HK-2 (cell line): Measurements from ENCODE around the gene SOAT2.

Source experiments
- DNase-seq: peaks from one replicate; pipeline ENCODE4 v3.0.0-alpha.2; 2018; ENCODE audit not compliant: unreplicated experiment

The SOAT2 gene

GRCh38 chr12:53102883-53103807 lies at the start of gene SOAT2:
Gene SOAT2 (plus strand): TSS chr12:53103486. CDS start chr12:53103578, 92 bp downstream.
- DNase-seq, result no peak

GRCh38 chr12:53054112-53054878 lies 49.0 kb upstream of the SOAT2 start:
- DNase-seq, result peak; percentile 95

- DNase-seq, result no peak
Observed at GRCh38 chr12:53055471-53056266, 47.6 kb upstream of the SOAT2 start.

- DNase-seq, result no peak
Observed at GRCh38 chr12:53056296-53056695, 47.0 kb upstream of the SOAT2 start.

- DNase-seq, result no peak
Observed at GRCh38 chr12:53056901-53057300, 46.4 kb upstream of the SOAT2 start.

GRCh38 chr12:53057816-53058500 lies 45.3 kb upstream of the SOAT2 start:
- no peak for DNase-seq

- DNase-seq, result no peak
Observed at GRCh38 chr12:53058674-53059433, 44.4 kb upstream of the SOAT2 start.

GRCh38 chr12:53059434-53060063 lies 43.7 kb upstream of the SOAT2 start:
- DNase-seq, result no peak

- DNase-seq, result no peak
Observed at GRCh38 chr12:53060064-53060720, 43.1 kb upstream of the SOAT2 start.

GRCh38 chr12:53060721-53061276 lies 42.5 kb upstream of the SOAT2 start:
- DNase-seq, result no peak

- no peak for DNase-seq
Observed at GRCh38 chr12:53061404-53062010, 41.8 kb upstream of the SOAT2 start.

GRCh38 chr12:53062011-53062961 lies 41.0 kb upstream of the SOAT2 start:
- DNase-seq, result no peak

GRCh38 chr12:53062977-53063707 lies 40.1 kb upstream of the SOAT2 start:
- no peak for DNase-seq

- no peak for DNase-seq
Observed at GRCh38 chr12:53063708-53064612, 39.3 kb upstream of the SOAT2 start.

- DNase-seq, result no peak
Observed at GRCh38 chr12:53064613-53065436, 38.5 kb upstream of the SOAT2 start.
